ENCODE results near the gene TRPV4.
A peak's percentile ranks its signal among the peaks of the same experiment; 100 is the strongest.
"Not testable (repeated sequence)": the region's sequence is repeated elsewhere in the genome, so short reads cannot be mapped to it uniquely, and the experiment has no call there.

Gene TRPV4

DNA sequence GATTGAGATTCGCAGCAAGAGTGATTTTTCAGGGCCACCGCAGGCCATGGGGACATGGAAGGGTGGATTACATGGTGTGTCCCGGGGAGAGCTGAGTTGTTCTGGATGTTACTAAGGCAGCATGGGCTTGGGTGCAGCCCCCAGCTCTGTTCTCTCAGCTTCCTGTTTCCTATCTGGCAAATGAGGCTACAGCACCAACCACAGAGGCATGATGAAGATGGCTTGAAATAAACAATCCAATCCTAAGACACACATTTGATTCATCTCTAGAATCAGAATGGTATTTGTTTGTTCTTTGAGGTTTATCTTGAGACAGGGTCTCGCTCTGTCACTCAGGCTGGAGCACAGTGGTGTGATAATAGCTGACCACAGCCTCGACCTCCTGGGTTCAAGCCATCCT is 25.6 kb upstream of the TRPV4 start:
- no peak for DNase-seq

DNA sequence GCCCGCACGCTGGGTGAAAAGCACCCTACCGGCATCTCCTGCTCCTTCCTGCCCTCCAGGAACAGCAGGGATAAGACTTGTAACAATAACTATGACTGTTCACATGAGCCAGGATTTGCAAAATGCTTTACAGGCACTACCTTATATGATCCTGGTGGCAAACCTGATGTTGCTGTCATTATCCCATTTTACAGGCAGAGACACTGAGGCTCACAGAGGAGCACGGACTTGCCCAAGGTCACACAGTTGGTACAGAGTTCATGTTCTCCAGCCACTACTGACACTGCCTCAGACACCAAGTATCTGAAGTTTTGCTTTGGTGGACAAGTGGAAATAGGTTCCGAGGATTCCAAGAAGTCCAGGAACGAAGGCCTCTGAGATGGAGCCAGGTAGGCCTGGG is 24.5 kb upstream of the TRPV4 start:
- no peak for DNase-seq

DNA sequence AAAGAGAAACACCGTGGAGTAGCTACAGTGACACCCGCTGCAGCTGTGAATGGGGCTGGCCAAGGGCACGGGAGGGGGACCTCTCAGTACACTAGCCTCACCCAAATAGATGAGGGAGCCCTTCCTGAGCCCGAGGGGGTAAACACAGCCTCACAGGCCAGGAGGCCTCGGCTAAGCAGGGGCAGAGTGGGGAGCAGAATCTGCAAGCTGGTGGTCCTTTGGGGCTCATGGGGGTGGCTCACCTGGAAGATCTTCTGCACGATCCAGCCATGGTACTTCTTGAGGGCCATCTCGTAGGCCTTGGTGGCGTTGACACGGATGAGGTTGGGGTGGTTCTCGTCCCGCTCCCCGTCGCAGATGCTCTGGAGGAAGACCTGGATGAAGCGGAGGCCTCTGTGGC is 22.2 kb upstream of the TRPV4 start:
- DNase-seq = no peak

DNA sequence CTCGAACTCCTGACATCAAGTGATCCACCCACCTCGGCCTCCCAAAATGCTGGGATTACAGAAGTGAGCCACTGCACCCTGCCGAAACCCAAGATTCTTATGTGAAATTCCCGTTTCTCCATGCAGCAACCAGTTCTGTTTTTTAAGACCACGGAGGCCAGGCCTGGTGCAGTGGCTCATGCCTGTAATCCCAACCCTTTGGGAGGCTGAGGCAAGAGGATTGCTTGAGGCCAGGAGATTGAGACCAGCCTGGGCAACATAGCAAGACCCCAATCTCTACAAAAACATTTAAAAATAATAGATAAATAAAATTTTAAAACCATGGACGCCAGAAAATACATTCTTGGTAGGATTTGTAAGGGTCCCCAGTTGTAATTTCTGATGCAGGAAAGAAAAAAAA is 17.3 kb upstream of the TRPV4 start:
- DNase-seq = not testable (repeated sequence)

- DNase-seq = peak; percentile 33
Observed at GRCh38 chr12:109847142-109847735, 14.0 kb upstream of the TRPV4 start.

- no peak for DNase-seq
Observed at GRCh38 chr12:109845824-109846205, 12.6 kb upstream of the TRPV4 start.

DNA sequence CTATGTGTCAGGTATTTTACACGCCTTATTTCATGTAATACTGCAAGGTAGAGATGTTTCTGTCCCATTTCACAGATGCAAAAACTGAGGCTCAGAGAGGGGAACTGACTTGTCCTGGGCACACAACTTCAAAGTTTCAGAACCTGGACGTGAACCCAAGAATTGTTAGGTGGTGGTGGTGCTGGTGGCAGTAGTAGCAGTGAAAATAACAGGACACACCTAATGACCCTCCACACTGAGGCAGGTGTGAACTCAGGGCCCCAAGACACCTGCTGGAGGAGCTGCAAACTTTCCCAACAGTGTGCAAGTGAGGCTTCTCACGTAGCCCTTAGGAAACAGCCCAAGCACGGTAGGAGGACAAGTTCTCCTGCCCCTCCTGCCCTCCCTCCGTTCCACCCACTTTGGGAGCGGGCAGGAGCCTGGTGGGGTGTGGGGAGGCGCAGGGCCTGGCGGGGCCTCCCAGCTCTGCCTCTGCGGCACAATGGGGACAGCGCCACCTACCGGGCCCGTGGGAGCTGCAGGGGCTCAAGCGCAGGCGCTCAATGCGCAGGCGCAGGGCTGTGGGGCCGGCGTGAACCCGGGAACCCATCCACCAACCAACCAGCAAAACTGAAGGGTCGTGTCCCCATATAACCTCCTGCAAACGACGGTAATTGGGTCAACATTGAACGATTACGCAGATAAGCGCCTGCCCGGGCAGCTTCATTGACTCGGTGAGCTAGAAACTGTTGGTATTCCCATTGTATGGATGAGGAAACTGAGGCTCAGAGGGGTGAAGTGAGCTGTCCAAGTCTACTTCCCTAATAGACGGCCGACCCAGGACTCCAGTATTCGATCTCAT is 12.0 kb upstream of the TRPV4 start:
- peak; percentile 92 for DNase-seq

- DNase-seq = no peak
Observed at GRCh38 chr12:109844091-109844490, 10.9 kb upstream of the TRPV4 start.

DNA sequence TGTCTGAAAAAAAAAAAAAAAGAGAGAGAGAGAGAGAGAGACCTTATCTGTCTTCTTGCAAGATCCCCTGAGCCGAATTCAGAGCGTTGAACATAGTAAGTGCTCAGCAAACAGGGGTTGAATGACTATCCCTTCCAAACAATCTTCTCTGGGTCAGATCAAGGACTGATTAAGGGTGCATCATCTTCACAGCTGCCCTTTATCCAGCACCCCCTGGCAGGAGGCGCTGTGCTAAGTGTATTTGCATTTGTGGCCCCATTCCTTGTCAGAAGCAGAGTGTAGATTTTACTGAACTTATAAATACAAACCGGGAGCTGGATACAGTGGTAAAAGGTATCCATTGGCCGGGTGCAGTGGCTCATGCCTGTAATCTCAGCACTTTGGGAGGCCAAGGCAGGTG is 8.8 kb upstream of the TRPV4 start:
- DNase-seq = no peak

DNA sequence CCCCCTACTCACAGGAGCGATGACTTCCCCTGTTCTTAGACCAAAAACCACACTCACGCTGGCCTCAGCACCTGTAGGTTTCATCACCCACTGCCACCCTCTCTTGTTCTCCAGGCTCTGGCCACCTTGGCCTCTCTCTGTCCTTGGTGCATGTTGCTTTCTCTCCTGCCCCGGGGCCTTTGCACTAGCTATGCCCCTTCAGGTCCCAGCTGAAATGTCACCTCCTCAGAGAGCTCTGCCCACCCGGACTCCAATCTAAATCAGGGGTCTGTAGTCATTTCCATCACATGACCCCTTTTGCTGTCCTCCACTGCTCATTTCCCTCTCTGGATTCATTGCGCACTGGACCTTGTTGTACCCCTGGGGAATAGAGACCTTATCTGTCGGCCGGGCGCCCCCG is 8.2 kb upstream of the TRPV4 start:
- DNase-seq = no peak

DNA sequence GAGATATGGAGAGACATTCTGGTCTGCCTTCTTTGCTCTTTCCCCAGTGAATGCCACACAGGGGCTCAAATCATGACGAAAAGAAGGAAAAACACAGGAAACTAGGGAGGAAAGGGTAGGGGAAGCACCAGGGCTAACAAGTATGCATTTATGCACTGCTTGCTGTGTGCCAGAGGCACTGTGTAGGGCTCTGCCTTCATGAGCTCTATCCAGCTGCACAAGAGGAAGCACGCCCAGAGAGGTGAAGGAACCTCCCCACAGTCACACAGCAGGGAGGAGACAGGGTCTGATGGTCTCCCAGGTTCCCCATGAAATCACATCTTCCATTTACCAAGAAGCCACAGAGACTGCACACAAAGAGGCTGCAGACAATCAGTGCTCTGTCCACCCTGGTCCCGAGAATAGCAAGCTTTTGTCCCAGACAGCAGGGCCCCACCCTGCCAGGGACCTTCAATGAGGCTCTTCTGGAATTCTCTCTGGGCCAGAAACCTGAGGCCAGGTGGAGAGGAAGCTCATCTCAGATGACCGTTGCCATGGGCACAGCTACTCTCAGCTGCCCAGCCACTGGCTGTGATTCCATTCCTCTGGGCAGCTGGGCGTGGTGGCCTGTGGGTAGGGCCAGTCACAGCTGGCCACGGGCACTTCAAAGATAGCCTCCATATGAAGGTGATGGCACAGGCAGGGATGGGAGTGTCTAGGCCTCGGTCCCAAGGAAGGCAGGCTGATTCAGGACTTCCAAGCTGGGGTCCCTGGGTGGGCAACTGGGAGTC is 7.3 kb upstream of the TRPV4 start:
- no peak for DNase-seq

- no peak for DNase-seq
Observed at GRCh38 chr12:109839444-109839843, 6.2 kb upstream of the TRPV4 start.

DNA sequence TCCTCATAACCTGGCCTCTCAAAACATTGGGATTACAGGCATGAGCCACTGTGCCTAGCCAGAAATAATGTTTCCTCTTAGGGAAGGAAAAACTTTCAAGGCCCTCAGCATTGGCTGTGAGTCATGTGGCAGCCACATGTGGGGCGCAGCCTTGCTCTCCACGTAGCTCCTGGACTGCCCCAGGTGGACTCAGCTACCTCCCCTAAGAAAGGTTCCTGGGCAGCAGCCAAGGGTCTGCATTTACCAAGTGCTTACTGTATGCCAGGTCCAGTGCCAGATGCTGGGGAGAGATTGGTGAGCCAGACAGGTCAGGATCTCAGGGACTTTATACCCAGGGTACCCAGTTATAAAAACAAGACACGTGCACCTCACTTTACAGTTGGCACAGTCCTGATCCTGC is 3.7 kb upstream of the TRPV4 start:
- no peak for DNase-seq

DNA sequence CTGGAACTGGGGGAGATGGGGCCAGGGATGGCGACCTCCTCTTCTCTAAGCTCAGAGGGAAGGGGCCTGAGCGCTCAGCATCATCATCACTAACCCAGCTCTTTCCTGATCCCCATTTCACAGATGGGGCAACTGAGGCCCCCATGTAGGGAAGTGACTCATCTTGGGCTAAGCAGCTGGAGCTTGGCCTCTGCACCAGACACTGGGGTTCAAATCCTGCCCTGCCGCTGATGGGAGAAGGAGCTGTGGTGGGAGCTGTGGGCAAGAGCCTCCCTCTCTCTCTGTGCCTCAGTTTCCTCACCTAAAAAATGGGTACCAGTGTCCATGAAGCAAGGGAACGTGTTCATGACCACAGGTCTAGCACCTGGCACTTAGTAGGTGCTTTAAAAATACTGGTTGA is 2.6 kb upstream of the TRPV4 start:
- no peak for DNase-seq

DNA sequence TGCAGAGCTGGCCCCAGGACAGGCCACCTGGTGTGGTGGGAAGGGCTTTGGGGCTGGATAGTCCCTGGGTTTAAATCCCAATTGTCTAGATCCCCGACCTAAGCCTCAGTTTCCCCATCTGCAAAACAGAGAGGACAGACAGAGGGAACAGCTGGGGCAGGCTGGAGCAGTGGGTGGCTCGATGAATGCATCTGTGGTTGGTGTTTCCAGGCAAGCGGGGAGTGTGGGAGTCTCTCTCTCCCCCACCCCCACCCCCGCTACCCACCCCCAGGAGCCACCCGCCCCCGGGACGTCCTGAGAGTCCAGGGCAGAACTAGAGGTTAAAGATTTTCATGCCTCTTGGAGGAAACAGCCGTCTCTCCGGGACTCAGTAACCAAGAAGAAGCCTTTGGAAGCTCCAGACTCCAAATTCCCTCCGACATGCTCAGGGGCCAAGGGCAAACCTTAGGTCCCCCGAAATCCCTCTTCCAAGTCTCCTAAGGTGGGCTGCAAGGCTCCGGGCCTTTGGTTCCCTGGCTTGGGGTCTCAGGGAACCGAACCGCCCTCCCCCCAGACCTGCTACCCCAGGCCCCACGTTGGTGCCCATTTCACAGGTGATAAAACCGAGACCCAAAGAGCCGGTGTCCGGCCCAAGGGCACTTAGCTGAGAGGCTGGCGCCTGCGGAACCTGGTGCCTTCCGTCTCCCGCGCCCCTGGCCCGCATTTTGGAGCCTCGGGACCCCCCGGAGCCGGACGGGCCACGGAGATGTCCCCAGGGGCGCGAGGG is 474 bp downstream of the TRPV4 start:
- no peak for DNase-seq

GRCh38 chr12:109831929-109832328 is 1.3 kb downstream of the TRPV4 start:
- DNase-seq = no peak

GRCh38 chr12:109831365-109831764 is 1.8 kb downstream of the TRPV4 start:
- DNase-seq = no peak

- DNase-seq = no peak
Observed at GRCh38 chr12:109830718-109831117, 2.5 kb downstream of the TRPV4 start.

- no peak for DNase-seq
Observed at GRCh38 chr12:109830267-109830666, 2.9 kb downstream of the TRPV4 start.

GRCh38 chr12:109829667-109830066 is 3.5 kb downstream of the TRPV4 start:
- no peak for DNase-seq

DNA sequence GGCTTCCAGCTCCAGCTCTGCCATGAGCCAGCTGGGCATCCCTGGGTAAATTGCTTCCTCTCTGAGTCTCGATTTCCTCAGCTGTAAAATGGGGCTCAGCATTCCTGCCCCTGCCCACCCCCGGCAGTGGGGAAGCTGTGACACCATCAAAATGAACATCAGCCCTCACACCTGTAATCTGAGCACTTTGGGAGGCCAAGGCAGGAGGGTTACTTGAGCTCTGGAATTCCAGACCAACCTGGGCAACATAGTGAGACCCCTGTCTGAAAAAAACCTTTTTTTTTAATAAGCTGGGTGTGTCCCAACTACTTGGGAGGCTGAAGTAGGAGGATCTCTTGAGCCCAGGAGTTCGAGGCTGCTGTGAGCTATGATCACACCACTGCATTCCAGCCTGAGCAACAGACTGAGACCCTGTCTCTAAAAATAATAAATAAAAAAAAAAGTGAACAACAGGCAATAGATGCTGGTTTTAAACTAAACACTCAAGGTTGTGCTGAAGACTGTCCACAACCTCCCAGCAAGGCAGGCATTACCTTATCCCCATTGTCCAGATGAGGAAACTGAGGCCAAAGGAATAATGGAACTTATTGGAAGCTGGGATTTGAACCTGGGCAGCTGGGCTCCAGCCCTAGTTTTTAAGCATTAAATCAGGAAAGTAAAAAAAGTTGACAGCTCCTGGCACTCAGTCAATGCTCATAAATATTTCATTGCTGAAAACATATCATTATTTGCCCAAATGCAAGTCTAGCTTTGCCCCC is 4.3 kb downstream of the TRPV4 start:
- no peak for DNase-seq

Measured in suppressor macrophage treated with lipopolysaccharide for 4 hours (primary cell).